Upper lobe of left lung (tissue), 4 donors: ENCODE results near the gene AGAP3.

Source experiments
- EP300 ChIP-seq, 4 donors: sonication (generic); formaldehyde crosslinking; IDR thresholded peaks; one replicate each; pipeline ENCODE4 v1.5.1; 2017; ENCODE audit warnings: antibody characterized with exemption in 4 of 4, control low read depth in 2 of 4
- POLR2A ChIP-seq, 4 donors: fragments of 450-650 bp; IDR thresholded peaks; one replicate each; pipeline ENCODE4 v1.5.1; 2016 to 2017; ENCODE audit warnings: antibody characterized with exemption in 4 of 4, mild to moderate bottlenecking in 2 of 4
- POLR2AphosphoS5 ChIP-seq, 2 donors: sonication (generic); formaldehyde crosslinking; IDR thresholded peaks; one replicate each; pipeline ENCODE4 v1.5.1; 2017; ENCODE audit warnings: antibody characterized with exemption in 2 of 2

GRCh38 chr7:151088856-151089699 is 2.8 kb downstream of the AGAP3 start:
- TF ChIP-seq EP300 (IDR thresholded peaks at IDR 0.05): peak in 3 of 4 donors; percentile 55 to 65 (median 56)
- TF ChIP-seq POLR2A (IDR thresholded peaks at IDR 0.05): peak in 3 of 4 donors; percentile 23 to 66 (median 26)
- peak; percentile 88 to 89 for TF ChIP-seq POLR2AphosphoS5 (IDR thresholded peaks at IDR 0.05)
